Activated naive CD4-positive, alpha-beta T cell treated with anti-CD3 and anti-CD28 coated beads, Interleukin-2, amount 50 U/mL, for 72 hours (primary cell): Measurements from ENCODE around the gene MAML3. TPM values are rescaled to one million over a fixed set of nuclear protein-coding genes. Genes with fewer than 3 reads are reported as not detected.

Experiments used
- ATAC-seq, 2 donors: fragments of 150-1000 bp; cut with Tn5 transposase; 2 replicates each; pipeline ENCODE4 v1.10.0; 2021; ENCODE audit warnings: mild to moderate bottlenecking in 2 of 2, moderate library complexity in 2 of 2
- DNase-seq, 2 donors: peaks; one replicate each; pipeline ENCODE4 v3.0.0; 2021 to 2022; ENCODE audit warnings: low spot score in 2 of 2
- H3K27ac Mint-ChIP-seq, 2 donors: one replicate each; pipeline ENCODE4 v1.8.0; 2022; ENCODE audit warnings: mild to moderate bottlenecking in 2 of 2, mixed read lengths in 2 of 2
- H3K36me3 Mint-ChIP-seq, 2 donors: one replicate each; pipeline ENCODE4 v1.8.0; 2022; ENCODE audit warnings: mixed read lengths in 2 of 2
- H3K9me3 Mint-ChIP-seq, 2 donors: one replicate each; pipeline ENCODE4 v1.8.0; 2022; ENCODE audit warnings: mixed read lengths in 2 of 2
- total RNA-seq, 2 donors: library from RNA; stranded (reverse); gene quantifications; one replicate each; pipeline ENCODE4 v1.2.3, GENCODE V29; 2022

The MAML3 gene
- total RNA-seq, 2 donors from 2014 or later, result 0.70 to 1.0 TPM

DNA sequence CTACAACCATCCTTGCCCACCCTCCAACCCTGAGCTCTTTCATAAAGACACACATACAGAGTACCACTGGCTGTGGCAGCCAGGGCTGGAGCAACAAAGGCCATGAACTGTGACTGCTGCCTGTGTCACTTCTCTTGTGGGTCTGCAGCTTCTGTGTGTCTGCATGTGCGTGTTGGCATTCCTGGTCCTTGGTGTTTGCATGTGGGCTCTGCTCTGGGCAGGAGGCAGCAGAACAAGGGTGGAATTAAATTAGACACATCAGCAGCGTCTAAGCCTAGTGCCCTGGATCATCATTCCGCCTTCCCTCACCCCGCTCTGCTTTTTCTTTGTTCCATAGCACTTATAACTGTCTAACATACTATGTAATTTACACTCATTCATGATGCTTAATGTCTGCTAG, 330.6 kb downstream of the MAML3 start:
- ATAC-seq, result no peak
- H3K36me3 Mint-ChIP-seq, result no peaks in the 10 kb centered on the region
- no peak for DNase-seq
- peaks cover 0 to 4% of the 10 kb centered on the region in 2 donors for H3K9me3 Mint-ChIP-seq
- H3K27ac Mint-ChIP-seq, result no peak overlapping the region

DNA sequence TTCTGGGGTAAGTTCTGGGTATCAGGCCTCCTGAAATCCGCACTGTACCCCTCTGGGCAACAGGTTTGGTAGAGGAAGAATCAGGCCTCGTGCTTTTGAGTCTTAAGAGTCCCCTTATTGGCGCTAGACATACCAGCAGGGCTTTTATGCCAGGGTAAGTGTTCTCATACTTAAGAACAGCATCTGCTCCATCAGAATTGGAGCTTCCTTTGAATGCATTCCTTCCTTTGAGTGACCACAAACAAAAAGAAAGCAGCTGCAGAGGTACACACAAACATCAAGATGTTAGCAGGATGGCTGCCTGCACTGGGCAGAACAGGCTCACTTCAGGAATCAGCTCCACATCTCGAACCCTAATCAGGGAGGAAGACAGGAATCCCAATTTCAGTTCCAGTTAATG, 331.6 kb downstream of the MAML3 start:
- Mint-ChIP-seq H3K9me3 (peaks cover 0 to 4% of the 10 kb centered on the region in 2 donors), H3K27ac (no peak overlapping the region), H3K36me3 (no peaks in the 10 kb centered on the region)
- no peak for ATAC-seq
- no peak for DNase-seq

DNA sequence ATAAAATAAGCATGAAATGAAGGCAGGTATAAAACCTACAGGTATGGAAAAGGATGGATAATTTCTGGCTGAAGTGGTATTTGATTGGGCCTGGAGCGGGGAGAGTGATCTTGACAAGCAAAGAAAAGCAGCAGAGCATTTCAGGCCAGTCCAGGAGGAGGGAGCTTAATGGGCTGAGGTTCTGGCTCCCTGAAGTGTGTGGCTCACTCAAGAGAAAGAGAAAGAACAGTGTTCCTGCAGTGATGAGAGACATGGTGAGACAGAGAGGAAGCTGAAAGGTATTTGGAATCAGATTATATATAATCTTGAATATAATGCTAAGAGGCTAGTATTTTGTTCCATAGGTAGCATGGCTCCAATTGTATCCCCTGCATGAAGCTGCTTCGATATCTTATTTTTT, 334.9 kb downstream of the MAML3 start:
- no peak for DNase-seq
- peaks cover 0 to 4% of the 10 kb centered on the region in 2 donors for H3K9me3 Mint-ChIP-seq
- ATAC-seq, result no peak
- H3K27ac Mint-ChIP-seq, result no peak overlapping the region
- H3K36me3 Mint-ChIP-seq, result no peaks in the 10 kb centered on the region

DNA sequence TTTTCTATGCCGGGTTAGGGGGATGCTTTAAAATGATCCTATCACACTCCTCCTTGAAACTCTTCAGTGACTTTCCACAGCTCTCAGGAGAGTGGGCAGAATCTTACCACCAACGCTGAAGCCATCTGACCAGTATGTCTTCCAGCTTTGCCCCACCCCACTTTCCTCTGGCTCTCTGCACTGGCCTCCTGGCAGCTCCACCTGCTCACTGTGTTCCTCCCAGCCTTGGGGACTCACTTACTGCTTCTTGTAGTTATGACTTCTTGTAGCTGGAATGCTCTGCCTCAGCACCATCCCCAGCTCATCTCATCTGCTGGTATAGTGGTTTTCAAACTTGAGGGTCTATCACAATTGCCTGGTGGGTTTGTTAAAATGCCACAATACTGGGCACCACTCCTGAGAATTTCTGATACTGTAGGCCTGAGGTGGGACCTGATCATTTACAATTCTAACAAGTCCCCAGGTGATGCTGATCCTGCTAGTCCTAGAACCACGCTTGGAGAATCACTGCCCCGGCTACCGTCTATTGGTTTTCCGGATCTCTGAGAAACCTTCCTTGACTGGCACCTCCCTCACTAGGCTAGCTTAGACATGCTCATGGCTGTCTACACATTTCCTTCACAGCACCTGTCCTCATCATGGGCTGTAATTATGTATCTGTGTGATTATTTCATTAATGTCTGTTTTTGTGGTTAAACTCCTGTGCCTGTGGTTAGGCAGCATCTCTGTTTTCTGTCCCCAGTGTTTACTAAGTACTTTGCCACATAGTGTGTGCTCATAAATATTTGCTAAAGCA, 336.1 kb downstream of the MAML3 start:
- Mint-ChIP-seq H3K9me3 (peaks cover 0 to 4% of the 10 kb centered on the region in 2 donors), H3K27ac (no peak overlapping the region), H3K36me3 (no peaks in the 10 kb centered on the region)
- ATAC-seq, result no peak
- no peak for DNase-seq

DNA sequence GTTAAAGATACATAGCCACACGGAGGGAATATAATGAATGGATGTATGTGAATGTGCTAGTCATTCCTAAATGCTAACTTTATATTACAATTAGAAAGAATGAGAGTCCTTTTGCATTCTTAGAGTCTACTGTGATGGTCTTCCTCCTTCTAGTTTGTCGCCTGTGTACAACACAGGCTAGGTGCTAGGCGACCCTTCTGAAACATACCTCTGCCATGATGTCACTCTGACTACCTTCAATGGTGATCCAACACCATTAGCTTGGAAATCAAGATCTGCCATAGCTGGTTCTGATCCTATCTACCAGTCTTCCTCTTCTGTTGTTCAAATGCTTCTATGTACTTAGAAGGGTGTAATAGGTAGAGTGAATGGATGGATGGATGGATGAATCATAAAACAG, 337.1 kb downstream of the MAML3 start:
- no peaks in the 10 kb centered on the region for H3K36me3 Mint-ChIP-seq
- ATAC-seq (no peak), DNase-seq (no peak)
- H3K27ac Mint-ChIP-seq, result no peak overlapping the region
- H3K9me3 Mint-ChIP-seq, result peaks cover 0 to 1% of the 10 kb centered on the region in 2 donors

DNA sequence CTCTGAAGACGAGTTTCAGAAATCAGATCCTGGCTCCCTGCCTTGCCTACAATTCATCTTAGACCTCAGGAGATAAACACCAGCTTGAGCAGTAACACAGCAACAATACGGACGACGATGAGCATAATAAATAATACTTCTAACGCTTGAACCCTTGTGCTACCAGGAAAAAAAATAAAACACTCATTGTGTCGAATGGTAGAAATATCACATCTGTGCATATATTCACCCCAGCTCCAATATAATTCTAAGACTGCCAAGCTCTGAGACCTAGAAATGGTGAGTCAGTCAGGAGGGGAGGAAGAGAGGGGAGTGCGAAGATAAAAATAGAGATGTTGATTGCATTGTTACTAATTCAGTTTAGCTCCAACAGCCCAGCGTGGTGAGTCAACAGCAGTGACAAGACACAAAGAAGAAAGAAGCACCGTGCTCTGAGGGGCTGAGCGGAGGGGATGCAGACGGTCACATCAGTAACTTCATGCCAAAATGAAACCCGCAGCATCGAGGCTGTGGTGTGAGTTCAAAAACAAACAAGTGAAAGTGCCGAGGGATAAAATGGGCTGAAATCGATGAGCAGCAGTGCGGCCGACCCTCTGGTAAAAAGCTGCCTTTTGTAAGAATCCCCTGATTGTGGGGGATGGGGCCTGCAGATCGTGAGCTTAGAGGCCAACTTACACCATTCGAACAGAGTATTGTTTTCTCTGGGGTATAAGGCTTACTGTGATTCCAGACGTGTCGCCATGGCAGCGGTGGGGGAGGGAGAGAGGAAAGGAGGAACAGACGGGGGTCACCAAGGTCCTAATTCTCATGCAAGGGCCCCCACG, 338.0 kb downstream of the MAML3 start:
- peaks cover 0 to under 1% of the 10 kb centered on the region in 2 donors for H3K9me3 Mint-ChIP-seq
- DNase-seq (no peak), ATAC-seq (peak; percentile 53 to 61)
- H3K27ac Mint-ChIP-seq, result peak overlapping the region in 1 of 2 donors; percentile 10
- H3K36me3 Mint-ChIP-seq, result peaks cover 0 to 4% of the 10 kb centered on the region in 2 donors

- Mint-ChIP-seq H3K27ac (no peak overlapping the region), H3K36me3 (peaks cover 0 to 8% of the 10 kb centered on the region in 2 donors), H3K9me3 (peaks cover 0 to 3% of the 10 kb centered on the region in 2 donors)
- ATAC-seq, result no peak
- no peak for DNase-seq
These were observed 339.5 kb downstream of the MAML3 start for GRCh38 chr4:139814323-139815015.

GRCh38 chr4:139813881-139814280, 340.1 kb downstream of the MAML3 start:
- ATAC-seq (no peak), DNase-seq (no peak)
- no peak overlapping the region for H3K27ac Mint-ChIP-seq
- H3K9me3 Mint-ChIP-seq, result peaks cover 0 to 3% of the 10 kb centered on the region in 2 donors
- peaks cover 0 to 8% of the 10 kb centered on the region in 2 donors for H3K36me3 Mint-ChIP-seq

GRCh38 chr4:139810710-139811109, 343.3 kb downstream of the MAML3 start:
- DNase-seq (no peak), ATAC-seq (no peak)
- H3K36me3 Mint-ChIP-seq, result peaks cover 0 to 8% of the 10 kb centered on the region in 2 donors
- peaks cover 0 to 3% of the 10 kb centered on the region in 2 donors for H3K9me3 Mint-ChIP-seq
- no peak overlapping the region for H3K27ac Mint-ChIP-seq

- H3K9me3 Mint-ChIP-seq, result peaks cover 0 to 3% of the 10 kb centered on the region in 2 donors
- DNase-seq (no peak), ATAC-seq (no peak)
- no peak overlapping the region for H3K27ac Mint-ChIP-seq
- peaks cover 0 to 8% of the 10 kb centered on the region in 2 donors for H3K36me3 Mint-ChIP-seq
These were observed 344.2 kb downstream of the MAML3 start for GRCh38 chr4:139809757-139810140.

- DNase-seq (no peak), ATAC-seq (no peak)
- peaks cover 0 to 3% of the 10 kb centered on the region in 2 donors for H3K9me3 Mint-ChIP-seq
- no peak overlapping the region for H3K27ac Mint-ChIP-seq
- peaks cover 0 to 8% of the 10 kb centered on the region in 2 donors for H3K36me3 Mint-ChIP-seq
These were observed 344.9 kb downstream of the MAML3 start for GRCh38 chr4:139808808-139809756.

DNA sequence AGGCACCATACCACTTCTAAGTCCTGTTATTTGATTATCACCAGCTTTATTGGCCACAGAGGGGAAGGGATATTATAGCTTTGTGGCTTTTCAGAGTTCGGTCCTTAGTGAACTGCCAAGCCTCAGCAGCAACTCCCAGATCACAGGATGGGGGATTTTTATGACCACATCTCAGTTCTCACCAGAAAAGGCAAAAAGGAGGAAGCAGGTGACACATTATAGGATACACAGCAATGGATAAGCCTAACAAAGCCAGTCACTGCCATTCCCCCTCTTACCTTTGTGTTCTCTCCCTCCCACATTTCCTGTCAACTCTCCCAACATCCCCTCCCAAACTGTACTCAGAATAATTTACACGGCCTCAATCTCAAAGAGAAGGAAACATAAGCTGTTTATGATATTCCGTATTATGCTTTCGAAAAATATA, 345.6 kb downstream of the MAML3 start:
- DNase-seq, result no peak
- Mint-ChIP-seq H3K27ac (no peak overlapping the region), H3K9me3 (peaks cover 0 to 3% of the 10 kb centered on the region in 2 donors), H3K36me3 (peaks cover 0 to 8% of the 10 kb centered on the region in 2 donors)
- no peak for ATAC-seq

DNA sequence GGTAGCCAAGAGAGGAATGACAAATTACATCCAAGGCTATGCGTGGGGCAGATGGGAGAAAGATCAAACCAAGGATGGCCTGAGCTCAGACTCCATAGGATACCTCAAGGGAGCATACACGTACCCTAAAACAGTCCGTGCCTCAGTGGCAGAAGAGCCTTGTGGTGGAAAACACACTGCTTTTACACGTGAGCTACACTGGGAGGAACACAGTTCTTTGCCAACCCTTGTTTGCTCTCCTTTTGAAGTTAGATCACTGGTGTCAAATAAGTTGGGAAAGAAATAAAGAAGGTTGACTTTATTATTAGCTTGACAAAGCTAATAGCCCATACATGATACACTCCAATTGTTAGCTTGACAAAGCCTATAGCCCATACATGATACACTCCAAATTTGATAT, 346.5 kb downstream of the MAML3 start:
- Mint-ChIP-seq H3K9me3 (peaks cover 0 to 3% of the 10 kb centered on the region in 2 donors), H3K36me3 (peaks cover 0 to 8% of the 10 kb centered on the region in 2 donors), H3K27ac (no peak overlapping the region)
- DNase-seq (no peak), ATAC-seq (no peak)

GRCh38 chr4:139806929-139807328, 347.1 kb downstream of the MAML3 start:
- DNase-seq, result no peak
- H3K9me3 Mint-ChIP-seq, result peaks cover 0 to 3% of the 10 kb centered on the region in 2 donors
- ATAC-seq, result no peak
- H3K36me3 Mint-ChIP-seq, result peaks cover 0 to 8% of the 10 kb centered on the region in 2 donors
- no peak overlapping the region for H3K27ac Mint-ChIP-seq

DNA sequence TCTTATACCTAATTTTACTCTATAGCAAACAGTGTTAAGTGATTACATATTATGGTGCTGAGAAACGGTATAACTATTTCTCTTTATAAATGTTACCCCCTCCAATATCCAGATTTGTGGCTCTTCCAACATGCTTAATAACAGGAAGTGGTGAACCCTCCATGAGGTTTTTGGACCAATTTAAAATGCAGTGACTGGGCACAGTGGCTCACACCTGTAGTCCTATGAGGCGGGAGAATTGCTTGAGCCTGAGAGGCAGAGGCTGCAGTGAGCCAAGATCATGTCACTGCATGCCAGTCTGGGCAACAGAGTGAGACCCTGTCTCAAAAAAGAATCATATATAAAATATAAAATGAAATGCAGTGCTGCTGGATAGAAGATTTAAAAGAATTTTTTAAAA, 351.1 kb downstream of the MAML3 start:
- Mint-ChIP-seq H3K9me3 (no peaks in the 10 kb centered on the region), H3K36me3 (no peaks in the 10 kb centered on the region), H3K27ac (no peak overlapping the region)
- DNase-seq (no peak), ATAC-seq (no peak)

DNA sequence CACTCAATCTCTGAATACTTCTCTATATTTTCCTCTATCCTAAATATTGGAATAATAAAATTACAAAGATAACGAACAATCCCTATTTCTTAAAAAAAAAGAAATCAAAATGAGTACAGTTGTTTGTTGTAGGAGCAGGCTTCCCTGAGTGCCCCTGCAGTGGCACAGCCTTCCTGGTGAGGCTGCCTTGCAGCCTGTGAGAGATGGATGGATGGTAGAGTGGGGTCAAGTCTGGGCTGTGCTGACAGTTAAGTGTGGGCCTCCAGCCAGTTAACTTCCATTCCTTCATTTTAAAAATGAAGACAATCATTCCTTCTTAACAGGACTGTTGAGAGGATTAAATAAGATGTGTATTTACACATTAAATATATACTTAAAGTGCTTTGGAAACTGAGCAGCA, 351.5 kb downstream of the MAML3 start:
- no peaks in the 10 kb centered on the region for H3K9me3 Mint-ChIP-seq
- DNase-seq (no peak), ATAC-seq (no peak)
- no peaks in the 10 kb centered on the region for H3K36me3 Mint-ChIP-seq
- H3K27ac Mint-ChIP-seq, result no peak overlapping the region
